K562 (cell line): ENCODE data around the gene HEATR1. TPM values are rescaled to one million over a fixed set of nuclear protein-coding genes. Genes with fewer than 3 reads are reported as not detected.

Experiments
- BACH1 ChIP-seq: fragments of 200-800 bp; sonication (Bioruptor generic); IDR thresholded peaks from 2 replicates; pipeline ENCODE4 v1.6.1; 2016; ENCODE audit warnings: missing genetic modification characterization, missing compliant biosample characterization
- BHLHE40 ChIP-seq: IDR thresholded peaks from 2 replicates; pipeline ENCODE4 v1.6.1; 2011; ENCODE audit warnings: low read length, improper control_type of control experiment
- CREM ChIP-seq: IDR thresholded peaks from 2 replicates; pipeline ENCODE4 v1.6.1; 2014; ENCODE audit warnings: antibody characterized with exemption, low read depth
- CSDE1 ChIP-seq, 2 experiments: fragments of 450-650 bp; IDR thresholded peaks; 2 replicates each; pipeline ENCODE4 v1.6.1; 2016; ENCODE audit warnings: mild to moderate bottlenecking in 1 of 2
- ESRRB ChIP-seq: fragments of 250-450 bp; sonication (Bioruptor Pico); IDR thresholded peaks from 2 replicates; pipeline ENCODE4 v1.5.0; 2020; ENCODE audit warnings: mild to moderate bottlenecking, moderate library complexity, borderline replicate concordance
- FOSL1 ChIP-seq: fragments of 200-800 bp; sonication (Bioruptor generic); conservative IDR thresholded peaks from 2 replicates; pipeline ENCODE4 v1.6.1; 2016; ENCODE audit warnings: missing genetic modification characterization, missing compliant biosample characterization
- HMG20B ChIP-seq: fragments of 250-450 bp; sonication (Bioruptor Pico); IDR thresholded peaks from 2 replicates; pipeline ENCODE4 v1.5.0; 2021; ENCODE audit warnings: mild to moderate bottlenecking
- HMGN3 ChIP-seq: IDR thresholded peaks from 2 replicates; pipeline ENCODE4 v1.6.1; 2011; ENCODE audit warnings: borderline replicate concordance, low read depth, mild to moderate bottlenecking, mixed read lengths, low read length; ENCODE audit not compliant: insufficient read length; ENCODE audit errors: extremely low read depth
- MBD2 ChIP-seq: sonication (generic); IDR thresholded peaks from 2 replicates; pipeline ENCODE4 v1.6.1; 2016; ENCODE audit warnings: low read depth, borderline replicate concordance
- NFE2 ChIP-seq: IDR thresholded peaks from 2 replicates; pipeline ENCODE4 v1.6.1; 2014; ENCODE audit warnings: antibody characterized with exemption, low read depth
- PCBP1 ChIP-seq: fragments of 200-400 bp; formaldehyde crosslinking; IDR thresholded peaks from 2 replicates; pipeline ENCODE4 v1.6.1; 2018; ENCODE audit warnings: mild to moderate bottlenecking, low read depth, low read length; ENCODE audit not compliant: poor library complexity, severe bottlenecking
- RBM34 ChIP-seq: fragments of 200-400 bp; formaldehyde crosslinking; IDR thresholded peaks from 2 replicates; pipeline ENCODE4 v1.6.1; 2018; ENCODE audit warnings: low read length, borderline replicate concordance; ENCODE audit not compliant: insufficient read depth
- RUNX1 ChIP-seq: sonication (generic); IDR thresholded peaks from 2 replicates; pipeline ENCODE4 v1.6.1; 2016; ENCODE audit warnings: antibody characterized with exemption, low read depth
- SMAD4 ChIP-seq: fragments of 250-450 bp; sonication (Bioruptor Pico); conservative IDR thresholded peaks from 2 replicates; pipeline ENCODE4 v1.8.0; 2021; ENCODE audit warnings: inconsistent platforms, mild to moderate bottlenecking, moderate library complexity
- ZNF699 ChIP-seq: fragments of 250-450 bp; sonication (Bioruptor Pico); IDR thresholded peaks from 2 replicates; pipeline ENCODE4 v1.8.0; 2021; ENCODE audit warnings: mild to moderate bottlenecking, moderate library complexity; ENCODE audit not compliant: insufficient replicate concordance
- ZNF707 ChIP-seq: fragments of 250-450 bp; sonication (Bioruptor Pico); conservative IDR thresholded peaks from 2 replicates; pipeline ENCODE4 v1.8.0; 2022; ENCODE audit warnings: inconsistent platforms, mild to moderate bottlenecking, moderate library complexity
- ZNF75A ChIP-seq: fragments of 450-650 bp; formaldehyde crosslinking; IDR thresholded peaks from 2 replicates; pipeline ENCODE4 v1.4.0; 2020; ENCODE audit warnings: mild to moderate bottlenecking
- polyA plus RNA-seq, 8 experiments: library from polyadenylated mRNA; depleted of rRNA in 4 of 8; stranded (reverse) in 5 of 8; unstranded in 3 of 8; fragments of >200 nt; fragmentation: Nextera tagmentation in 2 of 8; fragmentation: Illumina TruSeq in 1 of 8; extraction: Ambion mirVana in 2 of 8; extraction: Trizol in 1 of 8; gene quantifications; 2 replicates each; pipeline versions ENCODE4 v1.2.1 to v1.2.3, GENCODE V29; 2011 to 2014; ENCODE audit warnings: inconsistent platforms in 1 of 8, missing spikeins in 1 of 8
- total RNA-seq, 7 experiments: library from RNA; depleted of rRNA in 6 of 7; stranded (reverse); fragments of >200 nt in 6 of 7; fragmentation: Illumina TruSeq in 2 of 7; extraction: Trizol in 2 of 7; gene quantifications; 2 replicates each; pipeline versions ENCODE4 v1.2.1 to v1.2.3, GENCODE V29; 2011 to 2021; ENCODE audit warnings: low replicate concordance in 1 of 7
- TF ChIP-seq, protein P1 (sequence below): fragments of 450-650 bp; IDR thresholded peaks from 2 replicates; pipeline ENCODE4 v1.6.1; 2018; ENCODE audit warnings: mild to moderate bottlenecking, low read depth; ENCODE audit not compliant: partially characterized antibody
- TF ChIP-seq, protein P2 (sequence below): fragments of 450-650 bp; IDR thresholded peaks from 2 replicates; pipeline ENCODE4 v1.6.1; 2014; ENCODE audit warnings: low read depth, mild to moderate bottlenecking, moderate library complexity, borderline replicate concordance
- TF ChIP-seq, protein P3 (sequence below): fragments of 450-650 bp; IDR thresholded peaks from 2 replicates; pipeline ENCODE4 v1.6.1; 2018; ENCODE audit not compliant: partially characterized antibody
- TF ChIP-seq, protein P4 (sequence below): sonication (generic); formaldehyde crosslinking; IDR thresholded peaks from 2 replicates; pipeline ENCODE4 v1.8.0; 2022; ENCODE audit warnings: mild to moderate bottlenecking, missing genetic modification reagents, borderline replicate concordance

Gene HEATR1
- total and polyA plus RNA-seq, 9 of the 15 experiments (the other 6 are each of a cell fraction or from before 2014, with no cell fraction given): 28.3 to 108 (median 50.9) TPM

DNA sequence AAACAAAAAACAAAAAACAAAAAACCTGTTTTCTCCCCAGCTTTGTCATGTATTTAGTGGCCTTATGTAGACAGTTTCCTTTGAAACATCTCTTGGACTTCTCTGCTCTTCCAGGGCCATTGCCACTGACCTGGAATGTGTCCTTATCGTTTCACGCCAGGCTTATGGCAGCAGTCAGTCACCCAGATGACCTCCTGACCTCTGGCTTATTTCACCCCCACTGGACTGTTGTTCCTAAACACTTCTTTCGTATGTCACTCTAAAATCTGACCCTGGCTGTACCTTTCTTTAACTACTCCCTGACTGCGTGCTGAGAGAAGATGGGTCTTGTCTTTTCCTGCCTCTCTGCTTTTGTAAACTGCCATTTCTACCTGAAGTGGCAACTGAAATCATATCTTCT is 71.5 kb downstream of the HEATR1 start (continued):
- TF ChIP-seq, protein P1, sequence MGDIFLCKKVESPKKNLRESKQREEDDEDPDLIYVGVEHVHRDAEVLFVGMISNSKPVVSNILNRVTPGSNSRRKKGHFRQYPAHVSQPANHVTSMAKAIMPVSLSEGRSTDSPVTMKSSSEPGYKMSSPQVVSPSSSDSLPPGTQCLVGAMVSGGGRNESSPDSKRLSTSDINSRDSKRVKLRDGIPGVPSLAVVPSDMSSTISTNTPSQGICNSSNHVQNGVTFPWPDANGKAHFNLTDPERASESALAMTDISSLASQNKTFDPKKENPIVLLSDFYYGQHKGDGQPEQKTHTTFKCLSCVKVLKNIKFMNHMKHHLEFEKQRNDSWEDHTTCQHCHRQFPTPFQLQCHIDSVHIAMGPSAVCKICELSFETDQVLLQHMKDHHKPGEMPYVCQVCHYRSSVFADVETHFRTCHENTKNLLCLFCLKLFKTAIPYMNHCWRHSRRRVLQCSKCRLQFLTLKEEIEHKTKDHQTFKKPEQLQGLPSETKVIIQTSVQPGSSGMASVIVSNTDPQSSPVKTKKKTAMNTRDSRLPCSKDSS: no peak
- TF ChIP-seq CREM (peak; percentile 48; the same call in 1 of the 2 replicates), ZNF75A (CRISPR knock-in tag) (no peak), CSDE1 (IDR thresholded peaks at IDR 0.05) (no peak), ZNF707 (no peak), RBM34 (no peak), HMG20B (no peak), HMGN3 (no peak), FOSL1 (tag) (peak; percentile 43; the same call in 1 of the 2 replicates), PCBP1 (no peak), SMAD4 (CRISPR knock-in tag) (peak; percentile 72), MBD2 (no peak), RUNX1 (0 out of 2 replicates have a peak, but pooled peaks have one; percentile 64), BACH1 (tag) (no peak), ZNF699 (no peak), BHLHE40 (peak; percentile 66), NFE2 (0 out of 2 replicates have a peak, but pooled peaks have one; percentile 9), ESRRB (CRISPR knock-in tag) (no peak)
- TF ChIP-seq, protein P2, sequence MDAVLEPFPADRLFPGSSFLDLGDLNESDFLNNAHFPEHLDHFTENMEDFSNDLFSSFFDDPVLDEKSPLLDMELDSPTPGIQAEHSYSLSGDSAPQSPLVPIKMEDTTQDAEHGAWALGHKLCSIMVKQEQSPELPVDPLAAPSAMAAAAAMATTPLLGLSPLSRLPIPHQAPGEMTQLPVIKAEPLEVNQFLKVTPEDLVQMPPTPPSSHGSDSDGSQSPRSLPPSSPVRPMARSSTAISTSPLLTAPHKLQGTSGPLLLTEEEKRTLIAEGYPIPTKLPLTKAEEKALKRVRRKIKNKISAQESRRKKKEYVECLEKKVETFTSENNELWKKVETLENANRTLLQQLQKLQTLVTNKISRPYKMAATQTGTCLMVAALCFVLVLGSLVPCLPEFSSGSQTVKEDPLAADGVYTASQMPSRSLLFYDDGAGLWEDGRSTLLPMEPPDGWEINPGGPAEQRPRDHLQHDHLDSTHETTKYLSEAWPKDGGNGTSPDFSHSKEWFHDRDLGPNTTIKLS: no peak
- TF ChIP-seq, protein P3, sequence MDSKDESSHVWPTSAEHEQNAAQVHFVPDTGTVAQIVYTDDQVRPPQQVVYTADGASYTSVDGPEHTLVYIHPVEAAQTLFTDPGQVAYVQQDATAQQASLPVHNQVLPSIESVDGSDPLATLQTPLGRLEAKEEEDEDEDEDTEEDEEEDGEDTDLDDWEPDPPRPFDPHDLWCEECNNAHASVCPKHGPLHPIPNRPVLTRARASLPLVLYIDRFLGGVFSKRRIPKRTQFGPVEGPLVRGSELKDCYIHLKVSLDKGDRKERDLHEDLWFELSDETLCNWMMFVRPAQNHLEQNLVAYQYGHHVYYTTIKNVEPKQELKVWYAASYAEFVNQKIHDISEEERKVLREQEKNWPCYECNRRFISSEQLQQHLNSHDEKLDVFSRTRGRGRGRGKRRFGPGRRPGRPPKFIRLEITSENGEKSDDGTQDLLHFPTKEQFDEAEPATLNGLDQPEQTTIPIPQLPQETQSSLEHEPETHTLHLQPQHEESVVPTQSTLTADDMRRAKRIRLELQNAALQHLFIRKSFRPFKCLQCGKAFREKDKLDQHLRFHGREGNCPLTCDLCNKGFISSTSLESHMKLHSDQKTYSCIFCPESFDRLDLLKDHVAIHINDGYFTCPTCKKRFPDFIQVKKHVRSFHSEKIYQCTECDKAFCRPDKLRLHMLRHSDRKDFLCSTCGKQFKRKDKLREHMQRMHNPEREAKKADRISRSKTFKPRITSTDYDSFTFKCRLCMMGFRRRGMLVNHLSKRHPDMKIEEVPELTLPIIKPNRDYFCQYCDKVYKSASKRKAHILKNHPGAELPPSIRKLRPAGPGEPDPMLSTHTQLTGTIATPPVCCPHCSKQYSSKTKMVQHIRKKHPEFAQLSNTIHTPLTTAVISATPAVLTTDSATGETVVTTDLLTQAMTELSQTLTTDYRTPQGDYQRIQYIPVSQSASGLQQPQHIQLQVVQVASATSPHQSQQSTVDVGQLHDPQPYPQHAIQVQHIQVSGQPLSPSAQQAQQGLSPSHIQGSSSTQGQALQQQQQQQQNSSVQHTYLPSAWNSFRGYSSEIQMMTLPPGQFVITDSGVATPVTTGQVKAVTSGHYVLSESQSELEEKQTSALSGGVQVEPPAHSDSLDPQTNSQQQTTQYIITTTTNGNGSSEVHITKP: peak; percentile 28
- TF ChIP-seq, protein P4, sequence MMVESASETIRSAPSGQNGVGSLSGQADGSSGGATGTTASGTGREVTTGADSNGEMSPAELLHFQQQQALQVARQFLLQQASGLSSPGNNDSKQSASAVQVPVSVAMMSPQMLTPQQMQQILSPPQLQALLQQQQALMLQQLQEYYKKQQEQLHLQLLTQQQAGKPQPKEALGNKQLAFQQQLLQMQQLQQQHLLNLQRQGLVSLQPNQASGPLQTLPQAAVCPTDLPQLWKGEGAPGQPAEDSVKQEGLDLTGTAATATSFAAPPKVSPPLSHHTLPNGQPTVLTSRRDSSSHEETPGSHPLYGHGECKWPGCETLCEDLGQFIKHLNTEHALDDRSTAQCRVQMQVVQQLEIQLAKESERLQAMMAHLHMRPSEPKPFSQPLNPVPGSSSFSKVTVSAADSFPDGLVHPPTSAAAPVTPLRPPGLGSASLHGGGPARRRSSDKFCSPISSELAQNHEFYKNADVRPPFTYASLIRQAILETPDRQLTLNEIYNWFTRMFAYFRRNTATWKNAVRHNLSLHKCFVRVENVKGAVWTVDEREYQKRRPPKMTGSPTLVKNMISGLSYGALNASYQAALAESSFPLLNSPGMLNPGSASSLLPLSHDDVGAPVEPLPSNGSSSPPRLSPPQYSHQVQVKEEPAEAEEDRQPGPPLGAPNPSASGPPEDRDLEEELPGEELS (CRISPR knock-in tag): no peak
